ENCODE results near the gene PLEKHG3.

DNA sequence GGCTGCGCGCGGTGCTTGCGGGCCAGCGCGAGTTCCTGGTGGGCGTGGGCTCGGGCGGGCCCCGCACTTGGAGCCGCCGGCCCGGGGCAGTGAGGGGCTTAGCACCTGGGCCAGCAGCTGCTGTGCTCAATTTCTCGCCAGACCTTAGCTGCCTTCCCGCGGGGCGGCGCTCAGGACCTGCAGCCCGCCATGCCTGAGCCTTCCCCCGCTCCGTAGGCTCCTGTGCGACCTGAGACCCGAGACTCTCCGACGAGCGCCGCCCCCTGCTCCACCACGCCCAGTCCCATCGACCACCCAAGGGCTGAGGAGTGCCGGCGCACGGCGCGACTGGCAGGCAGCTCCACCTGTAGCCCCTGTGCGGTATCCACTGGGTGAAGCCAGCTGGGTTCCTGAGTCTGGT is 46.0 kb upstream of the PLEKHG3 start:
- TF ChIP-seq, protein P1, sequence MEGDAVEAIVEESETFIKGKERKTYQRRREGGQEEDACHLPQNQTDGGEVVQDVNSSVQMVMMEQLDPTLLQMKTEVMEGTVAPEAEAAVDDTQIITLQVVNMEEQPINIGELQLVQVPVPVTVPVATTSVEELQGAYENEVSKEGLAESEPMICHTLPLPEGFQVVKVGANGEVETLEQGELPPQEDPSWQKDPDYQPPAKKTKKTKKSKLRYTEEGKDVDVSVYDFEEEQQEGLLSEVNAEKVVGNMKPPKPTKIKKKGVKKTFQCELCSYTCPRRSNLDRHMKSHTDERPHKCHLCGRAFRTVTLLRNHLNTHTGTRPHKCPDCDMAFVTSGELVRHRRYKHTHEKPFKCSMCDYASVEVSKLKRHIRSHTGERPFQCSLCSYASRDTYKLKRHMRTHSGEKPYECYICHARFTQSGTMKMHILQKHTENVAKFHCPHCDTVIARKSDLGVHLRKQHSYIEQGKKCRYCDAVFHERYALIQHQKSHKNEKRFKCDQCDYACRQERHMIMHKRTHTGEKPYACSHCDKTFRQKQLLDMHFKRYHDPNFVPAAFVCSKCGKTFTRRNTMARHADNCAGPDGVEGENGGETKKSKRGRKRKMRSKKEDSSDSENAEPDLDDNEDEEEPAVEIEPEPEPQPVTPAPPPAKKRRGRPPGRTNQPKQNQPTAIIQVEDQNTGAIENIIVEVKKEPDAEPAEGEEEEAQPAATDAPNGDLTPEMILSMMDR (IDR thresholded peaks at IDR 0.05) = no peak
- no peak for TF ChIP-seq POLR2A (IDR thresholded peaks at IDR 0.05)
